HCT116 (cell line): ENCODE measurements around the gene TBX2. TPM values are rescaled to one million over a fixed set of nuclear protein-coding genes. Genes with fewer than 3 reads are reported as not detected.

ENCODE experiments used
- ATAC-seq: fragments of 200-7000 bp; cut with Tn5 transposase; 2 replicates; pipeline ENCODE4 v1.9.1; 2020; ENCODE audit warnings: mild to moderate bottlenecking, moderate library complexity
- BruUV-seq: library from RNA; stranded (reverse); fragments of 400-500 nt; replicated peaks from 2 replicates; lab custom pipeline; 2021; lab: Mats Ljungman, UMichigan
- CTCF ChIA-PET: fragments of 300-600 bp; sonication (Branson Sonifier 250); formaldehyde crosslinking; loops from one replicate; lab custom pipeline; 2021; ENCODE audit warnings: antibody characterized with exemption; lab: Charles Lee
- POLR2A ChIA-PET: fragments of 300-600, 350-600 bp; sonication (Branson Sonifier 250); formaldehyde crosslinking; loops from one replicate; lab custom pipeline; 2021; ENCODE audit warnings: antibody characterized with exemption; lab: Charles Lee
- RAD21 ChIA-PET, 2 experiments: fragments of 300-600 bp; sonication (Branson Sonifier 250); formaldehyde crosslinking; loops; one replicate each; lab custom pipeline; 2023; ENCODE audit warnings: low total read pairs in 2 of 2; ENCODE audit not compliant: uncharacterized antibody in 2 of 2, unreplicated experiment in 2 of 2, low non-redundant PET in 1 of 2; lab: Charles Lee
- DNase-seq: peaks from one replicate; pipeline ENCODE4 v3.0.0-alpha.2; 2010; ENCODE audit warnings: low read depth, low spot score
- H2AFZ ChIP-seq: fragments of 200-600 bp; shearing (Covaris generic), sonication (generic); 2 replicates; pipeline ENCODE4 v1.6.1; 2017; ENCODE audit warnings: low read depth, mixed run types, mixed read lengths, antibody characterized with exemption, low read length; ENCODE audit not compliant: poor library complexity, severe bottlenecking
- H3K27ac ChIP-seq: 2 replicates; pipeline ENCODE4 v1.5.1; 2012; ENCODE audit warnings: low read depth, low read length
- H3K27me3 ChIP-seq: fragments of 200-600 bp; sonication (generic); 2 replicates; pipeline ENCODE4 v1.6.1; 2016; ENCODE audit warnings: mixed run types, low read length, mixed read lengths; ENCODE audit not compliant: insufficient read depth
- H3K36me3 ChIP-seq, 2 experiments: fragments of 200-500 bp in 1 of 2; fragments of 200-600 bp in 1 of 2; sonication (Bioruptor generic) in 1 of 2; sonication (generic) in 1 of 2; 2 replicates each; pipeline versions ENCODE4 v1.5.1 to v1.6.1; 2014 to 2016; ENCODE audit warnings: low read length in 2 of 2, inconsistent platforms in 1 of 2, mixed read lengths in 1 of 2, mixed run types in 1 of 2; ENCODE audit not compliant: insufficient read depth in 2 of 2, control insufficient read depth in 1 of 2
- H3K4me1 ChIP-seq, 2 experiments: fragments of 200-600 bp in 1 of 2; sonication (generic) in 1 of 2; 2 replicates each; pipeline versions ENCODE4 v1.5.1 to v1.6.1; 2012 to 2017; ENCODE audit warnings: low read length in 2 of 2, inconsistent platforms in 1 of 2, mild to moderate bottlenecking in 1 of 2, mixed read lengths in 1 of 2, mixed run types in 1 of 2, moderate library complexity in 1 of 2; ENCODE audit not compliant: insufficient read depth in 2 of 2, control insufficient read depth in 1 of 2
- H3K4me2 ChIP-seq: fragments of 200-600 bp; sonication (generic); 2 replicates; pipeline ENCODE4 v1.6.1; 2017; ENCODE audit warnings: mixed run types, low read length, mixed read lengths
- H3K4me3 ChIP-seq, 2 experiments: fragments of 200-600 bp in 1 of 2; sonication (generic) in 1 of 2; replicated peaks in 1 of 2; 2 replicates each; pipeline ENCODE4 v1.5.1; 2011 to 2016; ENCODE audit warnings: low read length in 2 of 2, control low read depth in 1 of 2, low read depth in 1 of 2, mild to moderate bottlenecking in 1 of 2, mixed read lengths in 1 of 2, mixed run types in 1 of 2
- H3K79me2 ChIP-seq: fragments of 200-600 bp; sonication (generic); 2 replicates; pipeline ENCODE4 v1.6.1; 2017; ENCODE audit warnings: mild to moderate bottlenecking, mixed run types, low read length, moderate library complexity, mixed read lengths; ENCODE audit not compliant: insufficient read depth
- H3K9ac ChIP-seq: fragments of 200-600 bp; sonication (generic); 2 replicates; pipeline ENCODE4 v1.6.1; 2016; ENCODE audit warnings: low read length, mixed read lengths
- H3K9me2 ChIP-seq: fragments of 200-600 bp; sonication (generic), shearing (Covaris generic); 2 replicates; pipeline ENCODE4 v1.6.1; 2017; ENCODE audit warnings: mixed run types, mild to moderate bottlenecking, moderate library complexity; ENCODE audit not compliant: insufficient read depth
- H3K9me3 ChIP-seq, 2 experiments: fragments of 200-500 bp in 1 of 2; fragments of 200-600 bp in 1 of 2; sonication (Bioruptor generic) in 1 of 2; sonication (generic) in 1 of 2; 2 replicates each; pipeline ENCODE4 v1.6.1; 2014 to 2017; ENCODE audit warnings: low read length in 2 of 2, mixed read lengths in 2 of 2, inconsistent platforms in 1 of 2, low read depth in 1 of 2, mild to moderate bottlenecking in 1 of 2, mixed run types in 1 of 2, moderate library complexity in 1 of 2; ENCODE audit not compliant: control insufficient read depth in 1 of 2, insufficient read depth in 1 of 2
- H4K20me1 ChIP-seq: fragments of 200-600 bp; sonication (generic), shearing (Covaris generic); 2 replicates; pipeline ENCODE4 v1.6.1; 2017; ENCODE audit warnings: mixed run types, mild to moderate bottlenecking, moderate library complexity; ENCODE audit not compliant: insufficient read depth
- CTCF ChIP-seq, 3 experiments: fragments of 200-600 bp in 1 of 3; sonication (generic) in 1 of 3; IDR thresholded peaks in 2 of 3; conservative IDR thresholded peaks in 1 of 3; 2 replicates each; pipeline ENCODE4 v1.5.1; 2012 to 2017; ENCODE audit warnings: low read depth in 2 of 3, low read length in 2 of 3, antibody characterized with exemption in 1 of 3, borderline replicate concordance in 1 of 3, control low read depth in 1 of 3, mild to moderate bottlenecking in 1 of 3, mixed read lengths in 1 of 3, mixed run types in 1 of 3, moderate library complexity in 1 of 3; ENCODE audit not compliant: insufficient read depth in 1 of 3
- EGR1 ChIP-seq: IDR thresholded peaks from 2 replicates; pipeline ENCODE4 v1.6.1; 2012; ENCODE audit warnings: low read depth
- EZH2 ChIP-seq: fragments of 200-600 bp; sonication (generic); IDR thresholded peaks from 2 replicates; pipeline ENCODE4 v1.6.1; 2017; ENCODE audit warnings: antibody characterized with exemption, mixed run types
- EZH2phosphoT487 ChIP-seq: fragments of 200-600 bp; IDR thresholded peaks from 2 replicates; pipeline ENCODE4 v1.6.1; 2018; ENCODE audit warnings: antibody characterized with exemption, borderline replicate concordance
- FOSL1 ChIP-seq: IDR thresholded peaks from 2 replicates; pipeline ENCODE4 v1.6.1; 2012; ENCODE audit warnings: low read depth
- JUND ChIP-seq: IDR thresholded peaks from 2 replicates; pipeline ENCODE4 v1.6.1; 2012
- MAX ChIP-seq: IDR thresholded peaks from 2 replicates; pipeline ENCODE4 v1.6.1; 2012
- POLR2A ChIP-seq: IDR thresholded peaks from 2 replicates; pipeline ENCODE4 v1.7.0; 2011; ENCODE audit warnings: borderline replicate concordance; ENCODE audit not compliant: insufficient read depth, insufficient read length; ENCODE audit errors: extremely low read depth
- POLR2AphosphoS5 ChIP-seq: IDR thresholded peaks from 2 replicates; pipeline ENCODE4 v1.6.1; 2011; ENCODE audit warnings: mild to moderate bottlenecking, low read depth, low read length, moderate library complexity
- RAD21 ChIP-seq: IDR thresholded peaks from 2 replicates; pipeline ENCODE4 v1.6.1; 2012; ENCODE audit warnings: low read depth, mild to moderate bottlenecking
- REST ChIP-seq: IDR thresholded peaks from 2 replicates; pipeline ENCODE4 v1.6.1; 2012; ENCODE audit warnings: low read depth
- SIN3A ChIP-seq: IDR thresholded peaks from 2 replicates; pipeline ENCODE4 v1.6.1; 2012; ENCODE audit warnings: low read depth
- TCF7L2 ChIP-seq: IDR thresholded peaks from 2 replicates; pipeline ENCODE4 v1.7.0; 2011; ENCODE audit warnings: borderline replicate concordance, inconsistent platforms; ENCODE audit not compliant: insufficient read depth, insufficient read length; ENCODE audit errors: extremely low read depth
- YY1 ChIP-seq: IDR thresholded peaks from 2 replicates; pipeline ENCODE4 v1.6.1; 2011; ENCODE audit warnings: low read length, low read depth, moderate library complexity, mild to moderate bottlenecking; ENCODE audit not compliant: insufficient replicate concordance; ENCODE audit errors: extremely low read depth
- ZNF274 ChIP-seq: fragments of 200-500 bp; sonication (Bioruptor generic); IDR thresholded peaks from 2 replicates; pipeline ENCODE4 v1.6.1; 2014; ENCODE audit warnings: mild to moderate bottlenecking, low read depth, low read length, inconsistent platforms
- intact Hi-C: fragments of 100-400 bp; cut with micrococcal nuclease; formaldehyde crosslinking; loops from 2 replicates; pipeline ENCODE4 v1.10.0; 2022
- total RNA-seq: library from RNA; stranded (reverse); gene quantifications from one replicate; pipeline ENCODE4 v1.2.1, GENCODE V29; 2021; ENCODE audit not compliant: unreplicated experiment

The TBX2 gene
- total RNA-seq, 1 experiment from 2014 or later = 0.71 TPM

DNA sequence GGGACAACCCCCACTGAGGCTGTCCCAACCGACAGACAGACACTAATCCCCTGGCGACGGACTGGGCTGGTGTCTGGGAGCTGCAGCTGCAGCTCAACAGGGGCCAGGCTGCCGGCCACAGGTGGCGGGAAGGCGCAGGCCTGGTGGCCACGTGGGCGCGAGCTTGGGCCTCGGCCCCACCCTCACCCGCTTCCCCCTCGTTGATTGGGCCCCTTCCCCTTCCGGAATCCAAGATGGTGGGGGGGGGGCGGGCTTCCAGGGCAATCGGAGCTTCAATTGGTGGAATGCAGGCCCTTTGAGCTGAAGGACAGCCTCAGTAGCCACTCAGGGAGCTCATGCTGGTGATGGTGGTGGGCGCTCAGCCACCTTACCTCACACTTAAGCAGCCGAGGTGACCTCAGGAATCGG, 43.8 kb downstream of the TBX2 start:
- RAD21 ChIA-PET = no interaction called here
- Histone ChIP-seq H3K9me2 (no peaks in the 10 kb centered on the region), H3K79me2 (no peaks in the 10 kb centered on the region), H3K9ac (no peak overlapping the region), H3K4me2 (no peak overlapping the region), H3K4me3 (no peak overlapping the region), H3K27ac (no peak overlapping the region), H3K9me3 (no peaks in the 10 kb centered on the region), H2AFZ (no peak overlapping the region), H3K36me3 (no peaks in the 10 kb centered on the region), H3K27me3 (no peaks in the 10 kb centered on the region), H4K20me1 (no peaks in the 10 kb centered on the region), H3K4me1 (peaks cover 0 to 8% of the 10 kb centered on the region in 2 experiments; a peak in 2 of 4 replicates)
- ATAC-seq (no peak), DNase-seq (no peak)
- POLR2A ChIA-PET = no interaction called here
- intact Hi-C loops = no loop called here
- no peak for TF ChIP-seq MAX
- CTCF ChIA-PET = interaction anchor here (1.1 kb wide), 1 partner anchor 622 kb away, joined by 3 read pairs; no protein-coding TSS in a partner anchor
- BruUV-seq = no TSS peak

DNA sequence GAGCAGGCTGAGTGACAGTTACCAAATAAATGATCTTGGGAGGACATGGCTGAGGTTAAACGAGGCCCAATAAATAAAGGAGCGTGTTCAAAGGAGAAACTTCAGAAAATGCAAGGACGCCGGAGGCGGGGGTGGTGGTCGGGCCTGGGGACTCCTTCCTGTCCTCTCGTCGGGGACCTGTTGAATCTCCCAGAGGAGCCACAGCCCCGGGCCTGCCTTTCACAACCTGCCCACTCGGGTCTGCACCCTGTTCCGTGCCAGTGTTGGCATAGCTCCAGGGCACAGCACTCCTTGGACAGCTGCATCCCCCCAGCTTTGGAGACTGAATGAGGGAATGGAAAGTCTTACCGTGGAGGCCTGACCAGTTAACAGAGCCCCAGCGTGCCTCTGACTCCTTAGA, 44.4 kb downstream of the TBX2 start:
- ChIA-PET POLR2A (no interaction called here), RAD21 (no interaction called here), CTCF (interaction anchor here (1.1 kb wide), 1 partner anchor 622 kb away, joined by 3 read pairs; no protein-coding TSS in a partner anchor)
- no TSS peak for BruUV-seq
- Histone ChIP-seq H3K4me1 (peaks cover 0 to 8% of the 10 kb centered on the region in 2 experiments; a peak in 2 of 4 replicates), H3K79me2 (no peaks in the 10 kb centered on the region), H2AFZ (no peak overlapping the region), H3K36me3 (no peaks in the 10 kb centered on the region), H3K4me3 (no peak overlapping the region), H4K20me1 (no peaks in the 10 kb centered on the region), H3K9ac (no peak overlapping the region), H3K9me2 (no peaks in the 10 kb centered on the region), H3K9me3 (no peaks in the 10 kb centered on the region), H3K27ac (no peak overlapping the region), H3K4me2 (no peak overlapping the region), H3K27me3 (no peaks in the 10 kb centered on the region)
- DNase-seq (no peak), ATAC-seq (no peak)
- intact Hi-C loops = no loop called here
- TF ChIP-seq EZH2 (no peak), MAX (no peak), ZNF274 (no peak), RAD21 (no peak), POLR2AphosphoS5 (no peak), JUND (no peak), EZH2phosphoT487 (no peak), CTCF (IDR thresholded peaks at IDR 0.05 in 2 of 3, conservative IDR thresholded peaks at IDR 0.05 in 1 of 3; ENCODE audit: borderline replicate concordance in 1 of 3, insufficient read depth in 1 of 3, low read depth in 2 of 3, low read length in 2 of 3) (no peak), SIN3A (no peak), POLR2A (no peak), FOSL1 (no peak), REST (no peak), TCF7L2 (no peak), EGR1 (no peak), YY1 (no peak)
